Measurements from ENCODE around the gene SPG7.

The SPG7 gene

DNA sequence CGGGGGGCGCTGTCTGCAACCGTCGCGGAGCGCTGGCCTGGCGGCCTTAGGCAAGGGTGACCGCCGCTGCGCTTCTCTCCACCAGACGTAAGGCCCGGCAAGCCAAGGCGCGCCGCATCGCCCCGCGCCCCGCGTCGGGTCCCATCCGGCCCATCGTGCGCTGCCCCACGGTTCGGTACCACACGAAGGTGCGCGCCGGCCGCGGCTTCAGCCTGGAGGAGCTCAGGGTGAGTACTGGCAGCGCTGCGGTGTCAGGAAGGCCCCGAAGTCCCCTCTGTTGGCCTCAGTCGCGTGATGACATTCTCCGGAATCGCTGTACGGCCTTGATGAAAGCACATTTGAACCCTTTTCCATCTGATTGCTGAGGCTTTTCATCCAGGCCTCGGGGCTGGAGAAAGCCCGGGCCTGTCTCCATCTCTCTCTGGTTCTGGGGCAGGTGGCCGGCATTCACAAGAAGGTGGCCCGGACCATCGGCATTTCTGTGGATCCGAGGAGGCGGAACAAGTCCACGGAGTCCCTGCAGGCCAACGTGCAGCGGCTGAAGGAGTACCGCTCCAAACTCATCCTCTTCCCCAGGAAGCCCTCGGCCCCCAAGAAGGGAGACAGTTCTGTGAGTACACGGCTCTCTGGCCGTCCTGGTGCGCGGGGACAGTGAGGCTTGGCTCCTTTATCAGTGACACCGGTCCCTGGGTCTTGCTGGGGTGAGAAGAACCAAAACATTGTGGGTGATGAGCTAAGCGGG, 53.1 kb downstream of the SPG7 start:
- no peak for TF ChIP-seq EZH2phosphoT487 (IDR thresholded peaks at IDR 0.05; ENCODE audit: borderline replicate concordance)
- TF ChIP-seq CTCF (conservative IDR thresholded peaks at IDR 0.05; ENCODE audit: low read length), result no peak
- Histone ChIP-seq H3K9me3 (ENCODE audit: insufficient read depth, low read depth, low read length) (no peaks in the 10 kb centered on the region), H3K4me2 (ENCODE audit: low read depth, low read length, poor library complexity, severe bottlenecking) (peak overlapping the region; percentile 95), H3K9me2 (replicated peaks; ENCODE audit: low read depth, low read length) (no peaks in the 10 kb centered on the region), H3K4me1 (ENCODE audit: insufficient read depth, low read length, poor library complexity, severe bottlenecking) (peaks cover 8% of the 10 kb centered on the region), H3K4me3 (ENCODE audit: low read length, poor library complexity, severe bottlenecking) (peak overlapping the region; percentile 83), H3K79me2 (ENCODE audit: insufficient read depth, low read length) (peaks cover 53% of the 10 kb centered on the region), H3K9ac (ENCODE audit: low read depth, low read length, poor library complexity, severe bottlenecking) (peak overlapping the region; percentile 95), H3K36me3 (ENCODE audit: insufficient read depth, low read length) (peaks cover 33% of the 10 kb centered on the region; the same call in 1 of the 2 replicates), H3F3A (ENCODE audit: low read depth) (no peaks in the 10 kb centered on the region), H2AFZ (ENCODE audit: low read length) (no peak overlapping the region), H3K27me3 (ENCODE audit: insufficient read depth, low read length, poor library complexity, severe bottlenecking) (peaks cover 11% of the 10 kb centered on the region), H4K20me1 (ENCODE audit: insufficient read depth, low read length, poor library complexity, severe bottlenecking) (peaks cover 51% of the 10 kb centered on the region)

DNA sequence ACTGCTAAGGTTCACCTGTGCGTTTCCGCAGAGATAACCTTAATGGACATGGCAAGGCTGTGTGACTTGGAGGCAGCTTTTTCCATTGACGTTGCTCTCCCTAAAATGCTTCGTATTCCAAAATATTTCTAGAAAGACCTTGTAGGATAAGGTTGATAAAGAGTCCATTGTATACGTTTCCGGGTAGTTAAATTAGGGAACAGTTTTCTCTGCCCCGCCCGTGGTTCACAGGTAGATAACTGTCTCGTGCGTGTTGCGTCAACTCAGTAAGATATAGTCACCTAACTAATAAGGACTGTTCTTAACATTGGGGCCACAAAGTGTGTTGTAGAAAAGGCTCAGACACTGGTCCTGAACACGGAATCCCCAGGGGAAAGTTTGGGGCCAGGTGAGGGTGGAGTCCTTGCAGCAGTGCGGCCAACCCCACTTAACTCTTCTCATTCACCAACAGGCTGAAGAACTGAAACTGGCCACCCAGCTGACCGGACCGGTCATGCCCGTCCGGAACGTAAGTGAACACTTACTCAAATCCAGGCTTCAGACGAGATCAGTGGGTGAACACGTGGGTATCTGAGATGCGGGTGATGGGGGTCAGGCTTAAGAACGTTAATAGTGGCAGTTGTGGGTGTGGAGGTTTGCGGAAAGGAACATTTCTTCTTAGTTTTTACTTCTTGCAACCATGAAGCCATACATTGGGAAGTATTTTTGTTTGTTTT, 53.8 kb downstream of the SPG7 start:
- peaks cover 33% of the 10 kb centered on the region; the same call in 1 of the 2 replicates for H3K36me3 ChIP-seq (ENCODE audit: insufficient read depth, low read length)
- peaks cover 8% of the 10 kb centered on the region for H3K4me1 ChIP-seq (ENCODE audit: insufficient read depth, low read length, poor library complexity, severe bottlenecking)
- H3K4me2 ChIP-seq (ENCODE audit: low read depth, low read length, poor library complexity, severe bottlenecking), result peak overlapping the region; percentile 95
- no peaks in the 10 kb centered on the region for H3F3A ChIP-seq (ENCODE audit: low read depth)
- peaks cover 11% of the 10 kb centered on the region for H3K27me3 ChIP-seq (ENCODE audit: insufficient read depth, low read length, poor library complexity, severe bottlenecking)
- peaks cover 55% of the 10 kb centered on the region for H4K20me1 ChIP-seq (ENCODE audit: insufficient read depth, low read length, poor library complexity, severe bottlenecking)
- H3K9me3 ChIP-seq (ENCODE audit: insufficient read depth, low read depth, low read length), result no peaks in the 10 kb centered on the region
- H3K9me2 ChIP-seq (replicated peaks; ENCODE audit: low read depth, low read length), result no peaks in the 10 kb centered on the region
- H3K4me3 ChIP-seq (ENCODE audit: low read length, poor library complexity, severe bottlenecking), result peak overlapping the region; percentile 83
- TF ChIP-seq CTCF (conservative IDR thresholded peaks at IDR 0.05; ENCODE audit: low read length), result no peak
- no peak for TF ChIP-seq EZH2phosphoT487 (IDR thresholded peaks at IDR 0.05; ENCODE audit: borderline replicate concordance)
- no peak overlapping the region for H2AFZ ChIP-seq (ENCODE audit: low read length)
- peak overlapping the region; percentile 95 for H3K9ac ChIP-seq (ENCODE audit: low read depth, low read length, poor library complexity, severe bottlenecking)
- peaks cover 53% of the 10 kb centered on the region for H3K79me2 ChIP-seq (ENCODE audit: insufficient read depth, low read length)

DNA sequence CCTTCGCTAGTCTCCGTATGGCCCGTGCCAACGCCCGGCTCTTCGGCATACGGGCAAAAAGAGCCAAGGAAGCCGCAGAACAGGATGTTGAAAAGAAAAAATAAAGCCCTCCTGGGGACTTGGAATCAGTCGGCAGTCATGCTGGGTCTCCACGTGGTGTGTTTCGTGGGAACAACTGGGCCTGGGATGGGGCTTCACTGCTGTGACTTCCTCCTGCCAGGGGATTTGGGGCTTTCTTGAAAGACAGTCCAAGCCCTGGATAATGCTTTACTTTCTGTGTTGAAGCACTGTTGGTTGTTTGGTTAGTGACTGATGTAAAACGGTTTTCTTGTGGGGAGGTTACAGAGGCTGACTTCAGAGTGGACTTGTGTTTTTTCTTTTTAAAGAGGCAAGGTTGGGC, 54.7 kb downstream of the SPG7 start:
- Histone ChIP-seq H3K79me2 (ENCODE audit: insufficient read depth, low read length) (peaks cover 53% of the 10 kb centered on the region), H3K9me2 (replicated peaks; ENCODE audit: low read depth, low read length) (no peaks in the 10 kb centered on the region), H3K36me3 (ENCODE audit: insufficient read depth, low read length) (peaks cover 33% of the 10 kb centered on the region; the same call in 1 of the 2 replicates), H3K4me3 (ENCODE audit: low read length, poor library complexity, severe bottlenecking) (peak overlapping the region; percentile 83), H3F3A (ENCODE audit: low read depth) (no peaks in the 10 kb centered on the region), H4K20me1 (ENCODE audit: insufficient read depth, low read length, poor library complexity, severe bottlenecking) (peaks cover 55% of the 10 kb centered on the region), H2AFZ (ENCODE audit: low read length) (no peak overlapping the region), H3K4me1 (ENCODE audit: insufficient read depth, low read length, poor library complexity, severe bottlenecking) (peaks cover 8% of the 10 kb centered on the region), H3K9me3 (ENCODE audit: insufficient read depth, low read depth, low read length) (no peaks in the 10 kb centered on the region), H3K4me2 (ENCODE audit: low read depth, low read length, poor library complexity, severe bottlenecking) (peak overlapping the region; percentile 95), H3K9ac (ENCODE audit: low read depth, low read length, poor library complexity, severe bottlenecking) (no peak overlapping the region), H3K27me3 (ENCODE audit: insufficient read depth, low read length, poor library complexity, severe bottlenecking) (peaks cover 11% of the 10 kb centered on the region)
- TF ChIP-seq CTCF (conservative IDR thresholded peaks at IDR 0.05; ENCODE audit: low read length) (no peak), EZH2phosphoT487 (IDR thresholded peaks at IDR 0.05; ENCODE audit: borderline replicate concordance) (no peak)
